SH-SY5Y (cell line): Measurements from ENCODE around the gene TBCD.

Experiments
- GATA2 ChIP-seq: IDR thresholded peaks from 2 replicates; pipeline ENCODE4 v1.6.1; 2011; ENCODE audit warnings: mild to moderate bottlenecking, low read depth, low read length
- GATA3 ChIP-seq: IDR thresholded peaks from 2 replicates; pipeline ENCODE4 v1.6.1; 2011; ENCODE audit warnings: low read depth, mild to moderate bottlenecking, low read length, moderate library complexity

GRCh38 chr17:82805823-82806222 lies 54.0 kb downstream of the TBCD start:
- TF ChIP-seq GATA3 (no peak), GATA2 (no peak)
